H1 (cell line): ENCODE results near the gene TANC1. TPM values are rescaled to one million over a fixed set of nuclear protein-coding genes. Genes with fewer than 3 reads are reported as not detected.

Source experiments
- CTCF ChIA-PET: fragments of 300-600 bp; sonication (Branson Sonifier 250); formaldehyde crosslinking; loops from one replicate; lab custom pipeline; 2021; ENCODE audit not compliant: partially characterized antibody; lab: Charles Lee
- POLR2A ChIA-PET: fragments of 300-600 bp; sonication (Branson Sonifier 250); formaldehyde crosslinking; loops from one replicate; lab custom pipeline; 2021; ENCODE audit warnings: inconsistent platforms; ENCODE audit not compliant: partially characterized antibody; lab: Charles Lee
- DNase-seq, 2 experiments: peaks; one replicate each; pipeline versions ENCODE4 v3.0.0 to v3.0.0-alpha.2; 2010 to 2022; ENCODE audit warnings: low spot score in 2 of 2, low read depth in 1 of 2, mixed read lengths in 1 of 2
- FAIRE-seq: peaks from 2 replicates; lab custom pipeline; 2011; peaks lifted over from hg19 to GRCh38; lab: Jason Lieb, UNC
- H2AFZ ChIP-seq: 2 replicates; pipeline ENCODE4 v1.8.1; 2012; ENCODE audit warnings: low read length, inconsistent platforms
- H2AK5ac ChIP-seq: 2 replicates; pipeline ENCODE4 v1.6.1; 2013; ENCODE audit warnings: low read depth, low read length
- H2BK120ac ChIP-seq: replicated peaks from 2 replicates; pipeline ENCODE3; 2013; ENCODE audit warnings: low read depth, low read length, inconsistent platforms
- H2BK12ac ChIP-seq: 2 replicates; pipeline ENCODE4 v1.6.1; 2013; ENCODE audit warnings: low read depth, low read length
- H2BK15ac ChIP-seq: 2 replicates; pipeline ENCODE4 v1.6.1; 2013; ENCODE audit warnings: low read length
- H2BK20ac ChIP-seq: 2 replicates; pipeline ENCODE4 v1.6.1; 2013; ENCODE audit warnings: low read length
- H2BK5ac ChIP-seq: 2 replicates; pipeline ENCODE4 v1.6.1; 2013; ENCODE audit warnings: low read depth, low read length
- H3K14ac ChIP-seq: 2 replicates; pipeline ENCODE4 v1.6.1; 2013; ENCODE audit warnings: inconsistent platforms; ENCODE audit not compliant: insufficient read length
- H3K18ac ChIP-seq: 2 replicates; pipeline ENCODE4 v1.6.1; 2013; ENCODE audit warnings: low read length; ENCODE audit errors: extremely low read depth
- H3K23ac ChIP-seq: 2 replicates; pipeline ENCODE4 v1.6.1; 2013; ENCODE audit warnings: inconsistent platforms; ENCODE audit not compliant: insufficient read length
- H3K23me2 ChIP-seq: 2 replicates; pipeline ENCODE4 v1.6.1; 2013; ENCODE audit warnings: low read depth, low read length
- H3K27ac ChIP-seq: 2 replicates; pipeline ENCODE4 v1.6.1; 2011; ENCODE audit warnings: low read depth, low read length, inconsistent platforms
- H3K27me3 ChIP-seq, 4 experiments: replicated peaks in 1 of 4; 1 replicate in 1 of 4; 2 replicates in 3 of 4; pipeline versions ENCODE4 v1.6.1 to v1.8.1; 2011 to 2013; ENCODE audit warnings: low read length in 3 of 4, mild to moderate bottlenecking in 3 of 4, inconsistent platforms in 2 of 4, mixed read lengths in 2 of 4, moderate library complexity in 1 of 4; ENCODE audit not compliant: control insufficient read depth in 3 of 4, insufficient read depth in 3 of 4; ENCODE audit errors: extremely low read depth in 1 of 4
- H3K36me3 ChIP-seq, 4 experiments: 2 replicates each; pipeline versions ENCODE4 v1.6.1 to v1.8.1; 2011 to 2013; ENCODE audit warnings: mild to moderate bottlenecking in 4 of 4, low read length in 3 of 4, moderate library complexity in 2 of 4, control low read depth in 1 of 4, inconsistent platforms in 1 of 4; ENCODE audit not compliant: insufficient read depth in 4 of 4, control insufficient read depth in 2 of 4
- H3K4ac ChIP-seq: replicated peaks from 2 replicates; pipeline ENCODE3; 2013; ENCODE audit warnings: low read length, low read depth, mixed read lengths, inconsistent platforms; ENCODE audit not compliant: insufficient read length
- H3K4me1 ChIP-seq, 4 experiments: replicated peaks in 1 of 4; 1 replicate in 1 of 4; 2 replicates in 3 of 4; pipeline versions ENCODE4 v1.6.1 to v1.8.1; 2011 to 2013; ENCODE audit warnings: low read length in 3 of 4, inconsistent platforms in 2 of 4, mixed read lengths in 1 of 4; ENCODE audit not compliant: insufficient read depth in 4 of 4, control insufficient read depth in 3 of 4
- H3K4me2 ChIP-seq, 2 experiments: 2 replicates each; pipeline versions ENCODE4 v1.6.1 to v1.8.1; 2011 to 2013; ENCODE audit warnings: low read depth in 2 of 2, low read length in 2 of 2, control low read depth in 1 of 2, inconsistent platforms in 1 of 2, mild to moderate bottlenecking in 1 of 2; ENCODE audit not compliant: insufficient read depth in 1 of 2
- H3K4me3 ChIP-seq, 4 experiments: fragments of 200-600, 300-600 bp in 1 of 4; sonication (generic), shearing (Covaris generic), sonication (Bioruptor Twin) in 1 of 4; 2 replicates each; pipeline versions ENCODE4 v1.5.1 to v1.8.1; 2011 to 2016; ENCODE audit warnings: low read length in 4 of 4, low read depth in 3 of 4, control low read depth in 2 of 4, inconsistent platforms in 2 of 4, mild to moderate bottlenecking in 2 of 4, mixed read lengths in 1 of 4, moderate library complexity in 1 of 4; ENCODE audit not compliant: insufficient read depth in 2 of 4; ENCODE audit errors: extremely low read depth in 1 of 4
- H3K56ac ChIP-seq: replicated peaks from 2 replicates; pipeline ENCODE3; 2013; ENCODE audit warnings: low read depth, mild to moderate bottlenecking, mixed read lengths, low read length, inconsistent platforms; ENCODE audit not compliant: insufficient read length
- H3K79me1 ChIP-seq: 2 replicates; pipeline ENCODE4 v1.6.1; 2013; ENCODE audit warnings: low read depth, low read length, control low read depth
- H3K79me2 ChIP-seq, 2 experiments: 2 replicates each; pipeline versions ENCODE4 v1.6.1 to v1.8.1; 2012 to 2013; ENCODE audit warnings: low read length in 2 of 2, mild to moderate bottlenecking in 2 of 2, inconsistent platforms in 1 of 2; ENCODE audit not compliant: insufficient read depth in 2 of 2, control insufficient read depth in 1 of 2
- H3K9ac ChIP-seq, 4 experiments: replicated peaks in 1 of 4; 1 replicate in 1 of 4; 2 replicates in 3 of 4; pipeline versions ENCODE4 v1.6.1 to v1.8.1; 2011 to 2013; ENCODE audit warnings: low read depth in 3 of 4, low read length in 3 of 4, control low read depth in 2 of 4, mild to moderate bottlenecking in 2 of 4, moderate library complexity in 2 of 4, inconsistent platforms in 1 of 4; ENCODE audit errors: extremely low read depth in 1 of 4
- H3K9me3 ChIP-seq, 2 experiments: 2 replicates each; pipeline versions ENCODE4 v1.6.1 to v1.8.1; 2012 to 2013; ENCODE audit warnings: mild to moderate bottlenecking in 2 of 2, moderate library complexity in 2 of 2, control low read depth in 1 of 2, inconsistent platforms in 1 of 2, low read depth in 1 of 2, low read length in 1 of 2, mixed read lengths in 1 of 2; ENCODE audit not compliant: insufficient read depth in 2 of 2
- H4K20me1 ChIP-seq, 2 experiments: replicated peaks in 1 of 2; 2 replicates each; pipeline versions ENCODE3 to v1.8.1; 2011 to 2013; ENCODE audit warnings: inconsistent platforms in 2 of 2, low read length in 2 of 2, mild to moderate bottlenecking in 1 of 2; ENCODE audit not compliant: insufficient read depth in 2 of 2, control insufficient read depth in 1 of 2
- H4K5ac ChIP-seq: 2 replicates; pipeline ENCODE4 v1.6.1; 2013; ENCODE audit warnings: low read length, low read depth, mixed read lengths, inconsistent platforms; ENCODE audit not compliant: insufficient read length
- H4K8ac ChIP-seq: 2 replicates; pipeline ENCODE4 v1.8.0; 2013; ENCODE audit warnings: mild to moderate bottlenecking, moderate library complexity, low read length, inconsistent platforms; ENCODE audit not compliant: insufficient read depth; ENCODE audit errors: extremely low read depth
- H4K91ac ChIP-seq: replicated peaks from 2 replicates; pipeline ENCODE3; 2013; ENCODE audit warnings: low read length, mixed read lengths, inconsistent platforms; ENCODE audit not compliant: insufficient read length
- ASH2L ChIP-seq: fragments of 200-600, 300-600 bp; sonication (generic); IDR thresholded peaks from one replicate; pipeline ENCODE4 v1.7.1; 2017; ENCODE audit warnings: low read length
- CEBPB ChIP-seq: IDR thresholded peaks from 2 replicates; pipeline ENCODE4 v1.6.1; 2012; ENCODE audit warnings: low read depth, low read length
- CHD1 ChIP-seq: IDR thresholded peaks from 2 replicates; pipeline ENCODE4 v1.6.1; 2012; ENCODE audit warnings: low read depth, low read length, improper control_type of control experiment
- JUN ChIP-seq: IDR thresholded peaks from 2 replicates; pipeline ENCODE4 v1.6.1; 2011; ENCODE audit warnings: low read depth, mild to moderate bottlenecking, improper control_type of control experiment, low read length
- JUND ChIP-seq: IDR thresholded peaks from 2 replicates; pipeline ENCODE4 v1.6.1; 2011; ENCODE audit warnings: mild to moderate bottlenecking, improper control_type of control experiment, low read length
- KDM4A ChIP-seq: IDR thresholded peaks from one replicate; pipeline ENCODE4 v1.7.1; 2012; ENCODE audit warnings: low read depth, mild to moderate bottlenecking, moderate library complexity, low read length, inconsistent platforms; ENCODE audit not compliant: severe bottlenecking
- NANOG ChIP-seq: IDR thresholded peaks from 2 replicates; pipeline ENCODE4 v1.6.1; 2011; ENCODE audit warnings: low read length, low read depth, mild to moderate bottlenecking, inconsistent platforms; ENCODE audit not compliant: insufficient read depth, poor library complexity, severe bottlenecking
- POLR2A ChIP-seq, 2 experiments: IDR thresholded peaks; 1 replicate in 1 of 2; 2 replicates in 1 of 2; pipeline ENCODE4 v1.6.1; 2011; ENCODE audit warnings: low read depth in 2 of 2, low read length in 2 of 2, mild to moderate bottlenecking in 2 of 2; ENCODE audit errors: control extremely low read depth in 1 of 2
- POU5F1 ChIP-seq: IDR thresholded peaks from 2 replicates; pipeline ENCODE4 v1.6.1; 2011; ENCODE audit warnings: low read depth, mild to moderate bottlenecking, low read length, moderate library complexity
- RNF2 ChIP-seq: fragments of 200-900, 300-1000 bp; sonication (generic); IDR thresholded peaks from 2 replicates; pipeline ENCODE4 v1.7.1; 2016; ENCODE audit warnings: borderline replicate concordance, low read depth, mild to moderate bottlenecking, antibody characterized with exemption, low read length; ENCODE audit not compliant: poor library complexity, severe bottlenecking; ENCODE audit errors: missing control alignments
- SP4 ChIP-seq: IDR thresholded peaks from 2 replicates; pipeline ENCODE4 v1.6.1; 2012; ENCODE audit warnings: low read length, inconsistent platforms
- TBP ChIP-seq: IDR thresholded peaks from 2 replicates; pipeline ENCODE4 v1.6.1; 2011; ENCODE audit warnings: low read depth, low read length, improper control_type of control experiment
- TCF12 ChIP-seq: IDR thresholded peaks from 2 replicates; pipeline ENCODE4 v1.6.1; 2011; ENCODE audit warnings: low read depth, mild to moderate bottlenecking, low read length
- TEAD4 ChIP-seq: IDR thresholded peaks from 2 replicates; pipeline ENCODE4 v1.6.1; 2012; ENCODE audit warnings: low read depth, low read length, inconsistent platforms, mixed read lengths
- WGBS, 2 experiments: shearing (Covaris generic) in 1 of 2; methylation state at CpG; one replicate each; pipeline versions ENCODE4 v1.1.6 to v1.1.7; 2013 to 2015; ENCODE audit warnings: low lambda C conversion rate in 2 of 2, mixed read lengths in 2 of 2, inconsistent platforms in 1 of 2, low coverage in 1 of 2, missing lambda C conversion rate in 1 of 2; ENCODE audit not compliant: insufficient replicate concordance in 2 of 2, insufficient coverage in 1 of 2, insufficient read length in 1 of 2; ENCODE audit errors: extremely low coverage in 1 of 2, missing lambda C conversion rate in 1 of 2; 5-methylcytosine and 5-hydroxymethylcytosine counted together
- polyA plus RNA-seq, 7 experiments: library from polyadenylated mRNA; depleted of rRNA in 3 of 7; stranded (reverse) in 5 of 7; unstranded in 2 of 7; fragments of >200 nt in 5 of 7; fragments of 200-250 nt in 2 of 7; gene quantifications; 1 replicate in 5 of 7; 2 replicates in 1 of 7; 4 replicates in 1 of 7; pipeline versions ENCODE4 v1.2.1 to v1.2.3, GENCODE V29; 2011 to 2013; ENCODE audit warnings: missing spikeins in 2 of 7, mixed read lengths in 2 of 7
- total RNA-seq: library from RNA; stranded (reverse); fragmentation: NEBNext Ultra II Directional; extraction: Animal tissue kit (Norgen Biotek cat#: 25700); gene quantifications from 2 replicates; pipeline ENCODE4 v1.2.1, GENCODE V29; 2021
- TF ChIP-seq, protein P1 (sequence below): IDR thresholded peaks from 2 replicates; pipeline ENCODE4 v1.6.1; 2011; ENCODE audit warnings: low read length, improper control_type of control experiment

TANC1 gene
- total and polyA plus RNA-seq, 2 of the 8 experiments (the other 6 are each of a cell fraction or from before 2014, with no cell fraction given) = 4.1 to 7.6 TPM

DNA sequence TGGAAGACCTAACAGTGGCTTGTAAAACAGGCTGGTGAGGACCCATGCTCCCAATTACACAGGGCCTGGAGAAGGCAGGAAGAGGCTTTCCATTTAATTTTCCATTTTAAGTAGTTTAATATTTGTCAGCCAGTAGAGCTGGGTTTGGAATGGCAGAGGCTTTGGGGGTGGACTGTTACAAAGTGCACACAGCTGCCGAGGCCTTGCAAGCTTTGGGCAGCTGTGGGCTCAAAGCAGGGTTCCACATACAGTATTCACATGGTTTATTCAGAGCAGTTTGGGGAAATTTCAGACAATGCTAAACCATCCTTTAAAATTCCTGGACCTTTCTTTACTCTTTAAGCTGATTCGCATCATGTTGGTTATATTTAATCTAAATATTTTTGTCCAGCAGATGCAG, 185.5 kb downstream of the TANC1 start:
- ChIA-PET CTCF (interaction anchor here (1.3 to 5.1 kb wide), 5 partner anchors 14 to 35 kb away, joined by 3 to 43 read pairs (median 5); no protein-coding TSS in a partner anchor), POLR2A (no interaction called here)
- Histone ChIP-seq H4K91ac (no peak overlapping the region), H4K8ac (no peak overlapping the region), H2BK5ac (no peak overlapping the region), H3K36me3 (no peaks in the 10 kb centered on the region), H3K4me2 (no peak overlapping the region), H2AFZ (no peak overlapping the region), H3K9ac (no peak overlapping the region), H3K23me2 (no peaks in the 10 kb centered on the region), H3K23ac (no peak overlapping the region), H4K20me1 (no peaks in the 10 kb centered on the region), H3K4me1 (peaks cover 0 to 6% (median 2%) of the 10 kb centered on the region in 4 experiments; a peak in 4 of 7 replicates), H3K14ac (no peak overlapping the region), H2AK5ac (no peak overlapping the region), H2BK12ac (no peak overlapping the region), H3K18ac (no peak overlapping the region), H2BK15ac (no peak overlapping the region), H3K4me3 (no peak overlapping the region), H4K5ac (no peak overlapping the region), H3K4ac (no peak overlapping the region), H3K79me2 (no peaks in the 10 kb centered on the region), H3K27me3 (no peaks in the 10 kb centered on the region), H3K27ac (no peak overlapping the region), H2BK20ac (no peak overlapping the region), H2BK120ac (no peak overlapping the region), H3K56ac (no peak overlapping the region), H3K9me3 (no peaks in the 10 kb centered on the region), H3K79me1 (no peaks in the 10 kb centered on the region)
- WGBS, 2 experiments = 93% methylated on average over 2 of the region's 2 CpGs; no CpG with 5 or more reads in 1 of the 2 experiments
- no peak for FAIRE-seq
- DNase-seq = no peak
- no peak for TF ChIP-seq POU5F1
- TF ChIP-seq SP4 = no peak
- no peak for TF ChIP-seq KDM4A
- no peak for TF ChIP-seq POLR2A (IDR thresholded peaks at IDR 0.05; ENCODE audit: control extremely low read depth in 1 of 2, low read depth in 2 of 2, low read length in 2 of 2)
- TF ChIP-seq TCF12 = no peak
- no peak for TF ChIP-seq ASH2L
- no peak for TF ChIP-seq RNF2
- no peak for TF ChIP-seq TEAD4
- TF ChIP-seq TBP = no peak
- TF ChIP-seq JUN = no peak
- TF ChIP-seq NANOG = no peak
- TF ChIP-seq CEBPB = no peak
- TF ChIP-seq, protein P1, sequence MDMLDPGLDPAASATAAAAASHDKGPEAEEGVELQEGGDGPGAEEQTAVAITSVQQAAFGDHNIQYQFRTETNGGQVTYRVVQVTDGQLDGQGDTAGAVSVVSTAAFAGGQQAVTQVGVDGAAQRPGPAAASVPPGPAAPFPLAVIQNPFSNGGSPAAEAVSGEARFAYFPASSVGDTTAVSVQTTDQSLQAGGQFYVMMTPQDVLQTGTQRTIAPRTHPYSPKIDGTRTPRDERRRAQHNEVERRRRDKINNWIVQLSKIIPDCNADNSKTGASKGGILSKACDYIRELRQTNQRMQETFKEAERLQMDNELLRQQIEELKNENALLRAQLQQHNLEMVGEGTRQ = no peak
- TF ChIP-seq CHD1 = no peak
- no peak for TF ChIP-seq JUND
